Measurements from ENCODE around the gene ATOSB.

ATOSB gene

DNA sequence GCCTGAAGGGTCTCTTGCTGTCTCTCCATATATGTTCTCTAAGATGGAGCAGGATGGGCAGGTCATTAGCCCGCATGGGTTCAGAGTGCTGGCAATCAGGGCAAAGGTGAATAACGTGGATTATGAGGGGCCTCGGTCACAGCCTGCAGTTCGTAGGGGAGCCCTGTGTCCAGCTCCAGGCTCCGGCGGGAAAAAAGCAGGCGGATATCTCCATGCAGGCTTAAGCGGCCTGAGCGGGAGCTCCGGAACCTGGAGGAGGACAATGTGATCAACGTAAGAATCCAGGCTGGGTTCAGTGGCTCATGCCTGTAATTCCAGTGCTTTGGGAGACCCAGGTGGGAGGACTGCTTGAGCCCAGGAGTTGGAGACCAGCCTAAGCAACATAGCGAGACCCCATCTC, 10.5 kb downstream of the ATOSB start:
- Histone ChIP-seq H3K27me3 (ENCODE audit: insufficient read depth, poor library complexity, severe bottlenecking) (no peaks in the 10 kb centered on the region), H3K27ac (ENCODE audit: poor library complexity, severe bottlenecking) (no peak overlapping the region), H3K4me1 (ENCODE audit: insufficient read depth, poor library complexity, severe bottlenecking) (peaks cover under 1% of the 10 kb centered on the region), H3K4me3 (ENCODE audit: severe bottlenecking) (no peak overlapping the region), H3K36me3 (ENCODE audit: low read depth) (peaks cover 64% of the 10 kb centered on the region), H3K9me3 (ENCODE audit: severe bottlenecking) (no peaks in the 10 kb centered on the region)
- no peak for ATAC-seq (ENCODE audit: low read depth)
- DNase-seq (ENCODE audit: low spot score), result no peak
- TF ChIP-seq CTCF (IDR thresholded peaks at IDR 0.05; ENCODE audit: poor library complexity, severe bottlenecking), result no peak

- TF ChIP-seq CTCF (IDR thresholded peaks at IDR 0.05; ENCODE audit: poor library complexity, severe bottlenecking), result no peak
- Histone ChIP-seq H3K27ac (ENCODE audit: poor library complexity, severe bottlenecking) (no peak overlapping the region), H3K9me3 (ENCODE audit: severe bottlenecking) (no peaks in the 10 kb centered on the region), H3K4me1 (ENCODE audit: insufficient read depth, poor library complexity, severe bottlenecking) (no peaks in the 10 kb centered on the region), H3K27me3 (ENCODE audit: insufficient read depth, poor library complexity, severe bottlenecking) (no peaks in the 10 kb centered on the region), H3K36me3 (ENCODE audit: low read depth) (peaks cover 69% of the 10 kb centered on the region), H3K4me3 (ENCODE audit: severe bottlenecking) (no peak overlapping the region)
- no peak for ATAC-seq (ENCODE audit: low read depth)
- DNase-seq (ENCODE audit: low spot score), result no peak
These were observed 11.1 kb downstream of the ATOSB start for GRCh38 chr9:35104586-35104985.

- Histone ChIP-seq H3K4me3 (ENCODE audit: severe bottlenecking) (peak overlapping the region; percentile 68), H3K27ac (ENCODE audit: poor library complexity, severe bottlenecking) (peak overlapping the region; percentile 45), H3K9me3 (ENCODE audit: severe bottlenecking) (no peaks in the 10 kb centered on the region), H3K27me3 (ENCODE audit: insufficient read depth, poor library complexity, severe bottlenecking) (no peaks in the 10 kb centered on the region), H3K4me1 (ENCODE audit: insufficient read depth, poor library complexity, severe bottlenecking) (no peaks in the 10 kb centered on the region), H3K36me3 (ENCODE audit: low read depth) (peaks cover 65% of the 10 kb centered on the region)
- no peak for TF ChIP-seq CTCF (IDR thresholded peaks at IDR 0.05; ENCODE audit: poor library complexity, severe bottlenecking)
- no peak for DNase-seq (ENCODE audit: low spot score)
- ATAC-seq (ENCODE audit: low read depth), result no peak
These were observed 11.9 kb downstream of the ATOSB start for GRCh38 chr9:35103660-35104191.

DNA sequence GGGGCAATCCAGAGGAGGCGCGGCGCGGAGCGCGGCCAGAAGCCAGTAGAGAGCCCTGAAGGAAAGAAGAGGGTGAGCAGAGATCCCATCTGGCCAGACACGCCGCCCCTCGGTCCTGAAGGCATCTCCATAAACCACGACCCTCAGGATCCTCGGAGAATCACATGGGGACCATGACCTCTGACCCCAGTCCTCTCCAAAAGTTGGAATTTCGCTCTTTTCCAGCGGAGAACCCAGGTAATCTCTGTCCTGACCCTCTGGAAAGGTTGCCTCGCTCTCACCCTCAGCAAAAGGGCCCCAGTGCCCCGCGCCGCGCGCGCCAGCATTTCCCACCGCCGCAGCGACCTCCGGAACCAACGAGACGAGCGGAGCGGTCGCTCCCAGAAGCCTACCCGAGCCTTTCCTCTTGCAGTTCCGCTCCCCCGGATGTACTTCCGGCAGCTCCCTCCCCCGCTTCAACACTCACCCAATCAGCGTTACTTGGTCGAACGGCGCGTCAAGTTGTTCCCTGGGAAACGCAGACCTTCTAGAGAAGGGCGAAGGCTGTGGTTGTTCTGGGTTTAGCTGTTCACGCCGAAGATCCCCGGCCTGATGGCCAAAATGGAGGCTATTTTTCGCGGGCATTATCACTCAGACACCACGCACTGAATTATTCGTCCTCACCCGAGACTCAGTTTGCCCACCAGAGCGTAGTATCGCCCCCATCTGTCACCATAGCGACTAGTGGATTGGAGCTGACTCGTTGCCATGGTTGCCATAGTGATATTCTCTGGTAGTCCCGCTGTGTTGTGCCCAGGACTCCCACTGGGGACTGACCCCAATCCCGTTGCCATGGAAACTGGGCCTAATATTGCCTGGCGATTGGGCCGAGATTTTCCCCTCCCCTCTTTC, 12.6 kb downstream of the ATOSB start, which contains the start of gene STOML2:
STOML2 (minus strand) TSS at position 363 of the 891 bp plus-strand sequence; CDS start at position 326, 37 bp downstream.
- TF ChIP-seq CTCF (IDR thresholded peaks at IDR 0.05; ENCODE audit: poor library complexity, severe bottlenecking), result no peak
- peak; percentile 98 for ATAC-seq (ENCODE audit: low read depth)

DNA sequence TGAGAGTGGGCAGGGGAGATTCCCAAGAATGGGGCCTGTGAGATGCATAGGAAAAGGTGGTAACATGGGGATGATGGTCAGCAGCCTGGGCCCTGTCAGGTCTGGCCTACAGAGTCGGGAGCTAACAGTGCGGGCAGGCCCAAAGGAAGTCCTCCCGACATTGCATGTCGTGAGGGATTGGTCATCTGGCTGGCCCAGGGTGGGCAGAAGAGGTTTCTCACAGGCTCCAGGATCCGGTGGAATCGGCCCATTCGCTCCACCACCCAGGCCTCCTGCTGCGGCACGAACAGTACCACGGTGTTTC, 13.2 kb downstream of the ATOSB start:
- H3K36me3 ChIP-seq (ENCODE audit: low read depth), result peaks cover 55% of the 10 kb centered on the region

More for the DNA sequence above, 12.6 kb downstream of the ATOSB start, which contains the start of gene STOML2:
- no peaks in the 10 kb centered on the region for H3K4me1 ChIP-seq (ENCODE audit: insufficient read depth, poor library complexity, severe bottlenecking)
- H3K9me3 ChIP-seq (ENCODE audit: severe bottlenecking), result no peaks in the 10 kb centered on the region
- no peaks in the 10 kb centered on the region for H3K27me3 ChIP-seq (ENCODE audit: insufficient read depth, poor library complexity, severe bottlenecking)
- peak; percentile 94 for DNase-seq (ENCODE audit: low spot score)
- H3K4me3 ChIP-seq (ENCODE audit: severe bottlenecking), result peak within 1 kb of the TSS; percentile 68
- peak within 1 kb of the TSS; percentile 45 for H3K27ac ChIP-seq (ENCODE audit: poor library complexity, severe bottlenecking)
- H3K36me3 ChIP-seq (ENCODE audit: low read depth), result peaks cover 58% of the 10 kb centered on the region

More for the DNA sequence above, 13.2 kb downstream of the ATOSB start:
- H3K27me3 ChIP-seq (ENCODE audit: insufficient read depth, poor library complexity, severe bottlenecking), result no peaks in the 10 kb centered on the region
- TF ChIP-seq CTCF (IDR thresholded peaks at IDR 0.05; ENCODE audit: poor library complexity, severe bottlenecking), result no peak
- H3K4me3 ChIP-seq (ENCODE audit: severe bottlenecking), result peak overlapping the region; percentile 68
- no peaks in the 10 kb centered on the region for H3K9me3 ChIP-seq (ENCODE audit: severe bottlenecking)
- ATAC-seq (ENCODE audit: low read depth) (peak; percentile 16), DNase-seq (ENCODE audit: low spot score) (no peak)
- peak overlapping the region; percentile 45 for H3K27ac ChIP-seq (ENCODE audit: poor library complexity, severe bottlenecking)
- no peaks in the 10 kb centered on the region for H3K4me1 ChIP-seq (ENCODE audit: insufficient read depth, poor library complexity, severe bottlenecking)

Measured in RWPE2 (cell line).